Measurements from ENCODE around the gene OR8B4. TPM values are rescaled to one million over a fixed set of nuclear protein-coding genes. Genes with fewer than 3 reads are reported as not detected.
"Not testable (repeated sequence)": the region's sequence is repeated elsewhere in the genome, so short reads cannot be mapped to it uniquely, and the experiment has no call there.

The OR8B4 gene
- total RNA-seq, 4 donors from 2014 or later: not detected

DNA sequence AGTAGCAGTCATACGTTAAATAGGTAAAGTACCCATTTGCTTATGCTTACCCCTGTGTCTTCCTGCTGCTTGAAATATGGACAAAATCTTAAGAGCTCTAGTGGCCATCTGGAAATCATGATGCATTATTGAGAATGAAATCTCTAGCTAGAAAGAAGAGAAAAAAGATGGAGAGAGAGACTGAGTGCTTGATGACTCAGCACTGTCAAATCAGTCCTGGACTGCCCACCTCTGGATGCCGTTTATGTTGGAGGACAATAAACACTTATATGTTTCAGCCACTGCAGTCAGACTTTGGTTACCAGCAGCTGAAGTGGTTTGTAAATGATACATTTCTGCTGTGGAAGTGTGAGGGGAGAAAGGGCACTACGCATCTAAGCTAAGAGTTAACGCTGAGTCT, 3.6 kb downstream of the OR8B4 start:
- no peak overlapping the region for H3K4me3 ChIP-seq
- no peaks in the 10 kb centered on the region for H3K9me3 ChIP-seq
- H3K36me3 ChIP-seq: no peaks in the 10 kb centered on the region
- TF ChIP-seq, protein P1, sequence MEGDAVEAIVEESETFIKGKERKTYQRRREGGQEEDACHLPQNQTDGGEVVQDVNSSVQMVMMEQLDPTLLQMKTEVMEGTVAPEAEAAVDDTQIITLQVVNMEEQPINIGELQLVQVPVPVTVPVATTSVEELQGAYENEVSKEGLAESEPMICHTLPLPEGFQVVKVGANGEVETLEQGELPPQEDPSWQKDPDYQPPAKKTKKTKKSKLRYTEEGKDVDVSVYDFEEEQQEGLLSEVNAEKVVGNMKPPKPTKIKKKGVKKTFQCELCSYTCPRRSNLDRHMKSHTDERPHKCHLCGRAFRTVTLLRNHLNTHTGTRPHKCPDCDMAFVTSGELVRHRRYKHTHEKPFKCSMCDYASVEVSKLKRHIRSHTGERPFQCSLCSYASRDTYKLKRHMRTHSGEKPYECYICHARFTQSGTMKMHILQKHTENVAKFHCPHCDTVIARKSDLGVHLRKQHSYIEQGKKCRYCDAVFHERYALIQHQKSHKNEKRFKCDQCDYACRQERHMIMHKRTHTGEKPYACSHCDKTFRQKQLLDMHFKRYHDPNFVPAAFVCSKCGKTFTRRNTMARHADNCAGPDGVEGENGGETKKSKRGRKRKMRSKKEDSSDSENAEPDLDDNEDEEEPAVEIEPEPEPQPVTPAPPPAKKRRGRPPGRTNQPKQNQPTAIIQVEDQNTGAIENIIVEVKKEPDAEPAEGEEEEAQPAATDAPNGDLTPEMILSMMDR (IDR thresholded peaks at IDR 0.05): no peak
- TF ChIP-seq POLR2A (IDR thresholded peaks at IDR 0.05; ENCODE audit: low read depth) (no peak), POLR2AphosphoS5 (IDR thresholded peaks at IDR 0.05) (no peak)
- intact Hi-C loops (cut with DNase I): loop anchor here (5.0 kb wide), 1 partner anchor 161 kb away; no protein-coding TSS in a partner anchor
- WGBS: 63% methylated on average over 4 of the region's 4 CpGs
- no peaks in the 10 kb centered on the region for H3K4me1 ChIP-seq
- H3K27me3 ChIP-seq: peaks cover 0 to 20% (median 0%) of the 10 kb centered on the region in 4 donors
- no peak overlapping the region for H3K27ac ChIP-seq (replicated peaks in 1 of 4)
- DNase-seq (ENCODE audit: extremely low spot score): no peak

DNA sequence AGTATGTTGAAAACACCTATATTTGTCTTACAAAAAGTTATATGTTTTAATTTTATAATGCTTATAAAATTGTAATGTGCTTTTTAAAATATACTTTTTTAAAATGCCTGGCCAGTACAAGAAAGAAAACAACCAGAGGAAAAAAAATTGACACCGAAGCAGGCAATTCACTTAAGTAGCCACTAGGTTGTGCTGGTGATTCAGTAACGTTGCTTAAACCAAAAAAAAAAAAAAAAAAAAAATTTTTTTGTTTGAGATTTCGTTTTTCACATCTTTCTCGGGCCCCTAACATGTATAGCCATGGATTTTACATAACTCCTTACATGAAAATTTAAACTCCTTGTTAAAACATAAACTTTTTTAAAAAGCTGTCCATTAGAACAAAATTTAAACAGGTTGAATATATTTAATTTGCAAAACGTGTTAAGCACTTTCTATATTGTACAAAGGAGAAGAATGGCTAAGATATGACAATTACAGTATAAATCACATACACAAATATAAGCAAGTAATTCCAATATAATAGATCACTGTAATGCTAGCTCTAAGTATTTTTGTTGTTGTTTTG, 9.2 kb downstream of the OR8B4 start:
- Histone ChIP-seq H3K4me1 (no peaks in the 10 kb centered on the region), H3K9me3 (no peaks in the 10 kb centered on the region), H3K36me3 (no peaks in the 10 kb centered on the region), H3K27ac (replicated peaks in 1 of 4) (no peak overlapping the region), H3K27me3 (peaks cover 0 to 21% (median 0%) of the 10 kb centered on the region in 4 donors), H3K4me3 (no peak overlapping the region)
- DNase-seq (ENCODE audit: extremely low spot score): no peak
- TF ChIP-seq EP300 (IDR thresholded peaks at IDR 0.05): no peak
- TF ChIP-seq POLR2A (IDR thresholded peaks at IDR 0.05; ENCODE audit: low read depth): no peak
- TF ChIP-seq, protein P1 (IDR thresholded peaks at IDR 0.05): peak; percentile 16 to 72 (median 41)
- intact Hi-C loops (cut with DNase I): no loop called here
- WGBS: 19% methylated on average over 5 of the region's 5 CpGs

DNA sequence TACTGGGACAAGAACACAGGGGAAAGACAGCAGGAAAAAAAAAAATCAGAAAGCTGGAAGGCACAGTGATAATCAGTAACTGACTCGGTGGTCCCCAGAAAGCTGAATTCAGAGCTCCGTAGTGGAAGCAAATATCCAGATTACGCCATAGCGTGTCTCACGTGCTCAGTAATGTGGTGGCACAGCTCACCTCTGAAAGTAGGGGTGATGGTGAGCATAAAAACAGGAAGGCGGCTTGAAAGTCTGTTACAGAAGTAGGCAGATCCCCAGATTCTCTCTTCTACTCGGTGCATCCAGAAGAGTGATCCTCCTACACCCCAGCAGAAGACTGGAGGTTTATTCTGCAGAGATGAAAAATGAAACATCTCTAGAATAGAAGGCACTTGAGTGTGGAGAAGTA, 14.8 kb downstream of the OR8B4 start:
- Histone ChIP-seq H3K4me3 (no peak overlapping the region), H3K9me3 (no peaks in the 10 kb centered on the region), H3K4me1 (no peaks in the 10 kb centered on the region), H3K27ac (replicated peaks in 1 of 4) (no peak overlapping the region), H3K36me3 (no peaks in the 10 kb centered on the region), H3K27me3 (peaks cover 0 to 10% (median 3%) of the 10 kb centered on the region in 4 donors)
- WGBS: 88% methylated on average over 7 of the region's 7 CpGs
- peak; percentile 17 for DNase-seq (ENCODE audit: extremely low spot score)
- intact Hi-C loops (cut with DNase I): loop anchor here (5.0 kb wide), 1 partner anchor 182 kb away; no protein-coding TSS in a partner anchor
- TF ChIP-seq, protein P1 (IDR thresholded peaks at IDR 0.05): no peak
- TF ChIP-seq EP300 (IDR thresholded peaks at IDR 0.05) (no peak), POLR2AphosphoS5 (IDR thresholded peaks at IDR 0.05) (no peak), POLR2A (IDR thresholded peaks at IDR 0.05; ENCODE audit: low read depth) (no peak)

DNA sequence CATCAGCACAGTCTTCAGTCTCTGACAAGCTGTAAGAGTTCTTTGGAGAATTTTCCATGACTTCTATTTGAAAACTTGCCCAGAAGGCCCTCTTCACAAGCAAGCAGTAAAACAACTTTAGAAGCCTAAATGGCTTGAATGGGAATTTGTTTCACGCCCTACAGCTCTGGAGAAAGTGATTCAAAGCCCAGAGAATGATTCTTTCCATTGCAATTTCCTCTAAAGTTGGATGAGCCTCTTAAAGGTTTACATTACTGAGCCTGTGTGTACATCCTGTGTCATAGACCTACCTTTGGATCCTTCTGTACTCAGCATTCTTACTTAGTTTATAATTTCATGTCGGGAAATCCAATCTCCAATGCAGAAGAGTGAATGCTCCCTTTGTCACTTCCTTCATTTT, 19.1 kb downstream of the OR8B4 start:
- Histone ChIP-seq H3K4me1 (no peaks in the 10 kb centered on the region), H3K27ac (replicated peaks in 1 of 4) (no peak overlapping the region), H3K9me3 (no peaks in the 10 kb centered on the region), H3K36me3 (no peaks in the 10 kb centered on the region), H3K4me3 (no peak overlapping the region), H3K27me3 (peaks cover 0 to 5% (median 0%) of the 10 kb centered on the region in 4 donors)
- peak; percentile 29 for DNase-seq (ENCODE audit: extremely low spot score)
- intact Hi-C loops (cut with DNase I): no loop called here
- WGBS: 27% methylated on average over 2 of the region's 2 CpGs
- TF ChIP-seq POLR2AphosphoS5 (IDR thresholded peaks at IDR 0.05) (no peak), EP300 (IDR thresholded peaks at IDR 0.05) (no peak), POLR2A (IDR thresholded peaks at IDR 0.05; ENCODE audit: low read depth) (no peak)
- TF ChIP-seq, protein P1 (IDR thresholded peaks at IDR 0.05): no peak

DNA sequence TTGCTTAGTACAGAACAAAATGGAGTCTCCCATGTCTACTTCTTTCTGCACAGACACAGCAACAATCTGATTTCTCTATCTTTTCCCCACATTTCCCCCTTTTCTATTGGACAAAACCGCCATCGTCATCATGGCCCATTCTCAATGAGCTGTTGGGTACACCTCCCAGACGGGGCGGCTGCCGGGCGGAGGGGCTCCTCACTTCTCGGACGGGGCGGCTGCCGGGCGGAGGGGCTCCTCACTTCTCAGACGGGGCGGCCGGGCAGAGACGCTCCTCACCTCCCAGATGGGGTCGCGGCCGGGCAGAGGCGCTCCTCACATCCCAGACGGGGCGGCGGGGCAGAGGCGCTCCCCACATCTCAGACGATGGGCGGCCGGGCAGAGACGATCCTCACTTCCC, 21.5 kb downstream of the OR8B4 start:
- H3K4me1 ChIP-seq; H3K9me3 ChIP-seq; H3K36me3 ChIP-seq; H3K4me3 ChIP-seq; H3K27me3 ChIP-seq; DNase-seq (ENCODE audit: extremely low spot score); intact Hi-C loops (cut with DNase I); H3K27ac ChIP-seq (replicated peaks in 1 of 4): not testable (repeated sequence)
- WGBS: 90% methylated on average over 21 of the region's 27 CpGs
